LNCAP (cell line): ENCODE measurements around the gene DACT1.

Experiments
- CTCF ChIP-seq: fragments of 450-650 bp; IDR thresholded peaks from 2 replicates; pipeline ENCODE4 v1.5.1; 2017; ENCODE audit warnings: mild to moderate bottlenecking

Gene DACT1

GRCh38 chr14:58629281-58629680 is 8.5 kb upstream of the DACT1 start:
- TF ChIP-seq CTCF = no peak

GRCh38 chr14:58631732-58632131 is 6.0 kb upstream of the DACT1 start:
- TF ChIP-seq CTCF = no peak

GRCh38 chr14:58633831-58634230 is 3.9 kb upstream of the DACT1 start:
- TF ChIP-seq CTCF = no peak

GRCh38 chr14:58634406-58635090 is 3.2 kb upstream of the DACT1 start:
- TF ChIP-seq CTCF = no peak

- no peak for TF ChIP-seq CTCF
Measured at GRCh38 chr14:58635091-58635830, 2.5 kb upstream of the DACT1 start.

- no peak for TF ChIP-seq CTCF
Measured at GRCh38 chr14:58636129-58636528, 1.6 kb upstream of the DACT1 start.

GRCh38 chr14:58637040-58637390 is 747 bp upstream of the DACT1 start:
- no peak for TF ChIP-seq CTCF
